Heart left ventricle (tissue), 16 donors: Measurements from ENCODE around the gene NDUFAF2. TPM values are rescaled to one million over a fixed set of nuclear protein-coding genes. Genes with fewer than 3 reads are reported as not detected.
"Not testable (repeated sequence)": the region's sequence is repeated elsewhere in the genome, so short reads cannot be mapped to it uniquely, and the experiment has no call there.

Source experiments
- ATAC-seq, 4 donors: fragments of 200-7000 bp; cut with Tn5 transposase; one replicate each; pipeline ENCODE4 v1.9.1; 2020 to 2022; ENCODE audit warnings: moderate library complexity in 4 of 4, mild to moderate bottlenecking in 3 of 4, moderate number of reproducible peaks in 1 of 4
- DNase-seq, 5 donors: peaks; one replicate each; pipeline ENCODE4 v3.0.0-alpha.2; 2020
- H3K27ac ChIP-seq, 12 donors: fragments of 200-600 bp; sonication (generic) in 4 of 12; one replicate each; pipeline versions ENCODE4 v1.5.0 to v1.8.0; 2016 to 2022; ENCODE audit warnings: mild to moderate bottlenecking in 2 of 12
- H3K27me3 ChIP-seq, 9 donors: fragments of 200-600 bp; sonication (generic) in 2 of 9; one replicate each; pipeline versions ENCODE4 v1.5.1 to v1.8.0; 2016 to 2022; ENCODE audit warnings: mild to moderate bottlenecking in 3 of 9
- H3K36me3 ChIP-seq, 9 donors: fragments of 200-600 bp; sonication (generic) in 2 of 9; one replicate each; pipeline versions ENCODE4 v1.5.0 to v1.8.0; 2018 to 2022; ENCODE audit warnings: mild to moderate bottlenecking in 2 of 9
- H3K4me1 ChIP-seq, 12 donors: fragments of 200-600 bp; sonication (generic) in 4 of 12; one replicate each; pipeline versions ENCODE4 v1.5.0 to v1.8.0; 2016 to 2022; ENCODE audit warnings: mild to moderate bottlenecking in 3 of 12
- H3K4me3 ChIP-seq, 12 donors: fragments of 200-600 bp; sonication (generic) in 4 of 12; one replicate each; pipeline versions ENCODE4 v1.5.0 to v1.8.0; 2017 to 2022; ENCODE audit warnings: mild to moderate bottlenecking in 9 of 12, moderate library complexity in 4 of 12
- H3K9me3 ChIP-seq, 12 donors: fragments of 200-600 bp; sonication (generic) in 4 of 12; one replicate each; pipeline versions ENCODE4 v1.5.0 to v1.8.0; 2016 to 2022; ENCODE audit warnings: mild to moderate bottlenecking in 1 of 12
- CTCF ChIP-seq, 12 donors: fragments of 200-600 bp; sonication (generic) in 4 of 12; IDR thresholded peaks; one replicate each; pipeline versions ENCODE4 v1.5.0 to v1.8.0; 2018 to 2022; ENCODE audit warnings: antibody characterized with exemption in 12 of 12, mild to moderate bottlenecking in 5 of 12
- POLR2A ChIP-seq, 2 donors: fragments of 450-650 bp; IDR thresholded peaks; one replicate each; pipeline ENCODE4 v1.6.1; 2017; ENCODE audit warnings: antibody characterized with exemption in 2 of 2, mild to moderate bottlenecking in 2 of 2, moderate library complexity in 2 of 2
- WGBS, 4 donors: extraction: QIAGEN DNeasy Blood & Tissue Kit in 2 of 4; methylation state at CpG; one replicate each; pipeline versions ENCODE4 v1.1.5 to v1.1.7; 2013 to 2018; 5-methylcytosine and 5-hydroxymethylcytosine counted together
- intact Hi-C, 10 donors: fragments of 100-400 bp; cut with DNase I; formaldehyde crosslinking; loops; one replicate each; pipeline versions ENCODE4 v1.11.1 to v1.14.2; 2022
- polyA plus RNA-seq, 2 donors: library from polyadenylated mRNA; stranded (reverse); fragments of 200-250 nt; gene quantifications; one replicate each; pipeline ENCODE4 v1.2.3, GENCODE V29; 2013
- total RNA-seq, 9 donors: library from RNA; depleted of rRNA in 2 of 9; stranded (reverse); fragments of >200 nt in 2 of 9; fragmentation: NEBNext Ultra II Directional in 3 of 9; extraction: Animal tissue kit (Norgen Biotek cat#: 25700) in 3 of 9; gene quantifications; one replicate each; pipeline versions ENCODE4 v1.1.0 to v1.2.4, GENCODE V29; 2016 to 2023
- donor health status: ischemic (EF 13 %, LVEDD 7.1; RV severe dilation, severe dysfunction).
- donor health status: healthy with polysubstance abuse.
- donor health status: DM: no; HTN: yes; CAD: no.
- donor health status: DM: no; HTN: no; CAD: no.
- donor health status: ischemic (EF 25% LVEDD 6.9; RV normal size, moderate dysfunction).
- donor health status: ischemic (EF 25% LVEDD 5.7; RV mildly dilated, moderate dysfunction).
- donor health status: healthy.
- donor health status: DM: yes; HTN: yes; CAD: no.
- donor health status: ischemic (EF 35%, LVEDD 5.7; RV mildly dilated, moderate dysfunction).
- donor health status: nonischemic (EF 11% LVEDD 7.7; RV severe dilation, severe dysfunction).
- donor health status: DM: yes; HTN: yes; CAD: no.
- donor health status: PGD.
- donor health status: ischemic (EF 29% LVEDD 5.4; RV normal size, mild dysfunction).
- donor health status: nonischemic (EF 23%, LVEDD 6.1; RV moderate dilation, normal function).

Gene NDUFAF2
- total and polyA plus RNA-seq, 11 donors: 22.9 to 87.7 (median 38.4) TPM

DNA sequence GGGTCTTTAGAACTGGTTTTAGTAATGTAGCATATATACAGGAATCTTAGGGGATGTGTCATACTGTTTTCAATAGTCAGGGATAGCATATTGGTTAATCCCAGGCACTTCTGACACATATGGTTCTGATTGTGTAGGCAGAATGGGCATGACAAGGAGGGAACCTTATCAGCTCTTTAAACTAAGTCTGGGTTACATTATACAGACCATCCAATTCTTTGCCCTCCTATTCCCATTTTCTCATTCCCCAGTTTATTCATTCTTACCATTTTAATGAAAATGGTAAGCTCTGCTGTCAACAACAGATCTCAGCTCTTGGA, 85.1 kb downstream of the NDUFAF2 start:
- H3K4me1 ChIP-seq: peaks cover 0 to 12% (median 0%) of the 10 kb centered on the region in 12 donors
- TF ChIP-seq POLR2A (IDR thresholded peaks at IDR 0.05): no peak
- no peak for TF ChIP-seq CTCF (IDR thresholded peaks at IDR 0.05)
- H3K9me3 ChIP-seq: peaks cover 0 to 4% (median 0%) of the 10 kb centered on the region in 12 donors
- intact Hi-C loops: no loop called here
- H3K36me3 ChIP-seq: no peaks in the 10 kb centered on the region
- no peaks in the 10 kb centered on the region for H3K27me3 ChIP-seq
- DNase-seq (no peak), ATAC-seq (no peak)
- H3K4me3 ChIP-seq: no peak overlapping the region
- no peak overlapping the region for H3K27ac ChIP-seq

GRCh38 chr5:61031301-61031700, 86.3 kb downstream of the NDUFAF2 start:
- WGBS, 4 donors: 91 to 100% (median 97%) methylated on average over 1 of the region's 1 CpG

GRCh38 chr5:61044545-61044944, 99.5 kb downstream of the NDUFAF2 start:
- ATAC-seq (no peak), DNase-seq (no peak)
- no peak for TF ChIP-seq POLR2A (IDR thresholded peaks at IDR 0.05)
- no peak for TF ChIP-seq CTCF (IDR thresholded peaks at IDR 0.05)
- no peaks in the 10 kb centered on the region for H3K36me3 ChIP-seq
- no peak overlapping the region for H3K27ac ChIP-seq
- H3K9me3 ChIP-seq: peaks cover 0 to 8% (median 5%) of the 10 kb centered on the region in 12 donors
- H3K4me1 ChIP-seq: no peaks in the 10 kb centered on the region
- H3K27me3 ChIP-seq: no peaks in the 10 kb centered on the region
- no peak overlapping the region for H3K4me3 ChIP-seq
- intact Hi-C loops: no loop called here

More at GRCh38 chr5:61031301-61031700, 86.3 kb downstream of the NDUFAF2 start:
- H3K27ac ChIP-seq, H3K9me3 ChIP-seq, intact Hi-C loops, H3K36me3 ChIP-seq, H3K4me3 ChIP-seq, ATAC-seq, H3K27me3 ChIP-seq, DNase-seq: not testable (repeated sequence)
- H3K4me1 ChIP-seq: peaks cover 0 to 12% (median 0%) of the 10 kb centered on the region in 12 donors

- H3K27me3 ChIP-seq: no peaks in the 10 kb centered on the region
- intact Hi-C loops: no loop called here
- DNase-seq (no peak), ATAC-seq (no peak)
- H3K9me3 ChIP-seq: peaks cover 0 to 8% (median 5%) of the 10 kb centered on the region in 12 donors
- no peak overlapping the region for H3K4me3 ChIP-seq
- H3K36me3 ChIP-seq: no peaks in the 10 kb centered on the region
- TF ChIP-seq CTCF (IDR thresholded peaks at IDR 0.05): no peak
- TF ChIP-seq POLR2A (IDR thresholded peaks at IDR 0.05): no peak
- no peak overlapping the region for H3K27ac ChIP-seq
- H3K4me1 ChIP-seq: peaks cover 0 to 3% (median 0%) of the 10 kb centered on the region in 12 donors
Observed at GRCh38 chr5:61047346-61047745, 102.3 kb downstream of the NDUFAF2 start.

- no peaks in the 10 kb centered on the region for H3K36me3 ChIP-seq
- WGBS, 4 donors: 0 to 49% (median 0%) methylated on average over 1 of the region's 1 CpG
- TF ChIP-seq POLR2A (IDR thresholded peaks at IDR 0.05): no peak
- TF ChIP-seq CTCF (IDR thresholded peaks at IDR 0.05): no peak
- peaks cover 0 to 8% (median 5%) of the 10 kb centered on the region in 12 donors for H3K9me3 ChIP-seq
- no peak overlapping the region for H3K4me3 ChIP-seq
- peaks cover 0 to 3% (median 0%) of the 10 kb centered on the region in 12 donors for H3K4me1 ChIP-seq
- intact Hi-C loops: no loop called here
- H3K27ac ChIP-seq: no peak overlapping the region
- ATAC-seq (no peak), DNase-seq (no peak)
- no peaks in the 10 kb centered on the region for H3K27me3 ChIP-seq
Observed at GRCh38 chr5:61048534-61048933, 103.5 kb downstream of the NDUFAF2 start.
